WTC11 (cell line): ENCODE data around the gene OCRL. TPM values are rescaled to one million over a fixed set of nuclear protein-coding genes. Genes with fewer than 3 reads are reported as not detected.

Experiments
- ATAC-seq: fragments of 200-7000 bp; cut with Tn5 transposase; 2 replicates; pipeline ENCODE4 v1.10.0; 2021; ENCODE audit warnings: mild to moderate bottlenecking, moderate library complexity
- CTCF ChIA-PET: fragments of 300-600 bp; sonication (Branson Sonifier 250); formaldehyde crosslinking; loops from one replicate; lab custom pipeline; 2021; ENCODE audit warnings: antibody characterized with exemption; lab: Charles Lee
- POLR2A ChIA-PET: fragments of 350-600 bp; sonication (Branson Sonifier 250); formaldehyde crosslinking; loops from one replicate; lab custom pipeline; 2021; ENCODE audit warnings: antibody characterized with exemption; lab: Charles Lee
- DNase-seq: peaks from one replicate; pipeline ENCODE4 v3.0.0; 2021; ENCODE audit warnings: low spot score
- H3K27ac Mint-ChIP-seq: 2 replicates; pipeline ENCODE4 v1.8.0; 2021; ENCODE audit warnings: mixed read lengths
- H3K27me3 Mint-ChIP-seq: 2 replicates; pipeline ENCODE4 v1.8.0; 2021; ENCODE audit warnings: low read depth, mild to moderate bottlenecking, moderate library complexity, mixed read lengths
- H3K36me3 Mint-ChIP-seq: 2 replicates; pipeline ENCODE4 v1.8.0; 2021; ENCODE audit warnings: mixed read lengths
- H3K4me1 Mint-ChIP-seq: 2 replicates; pipeline ENCODE4 v1.8.0; 2022; ENCODE audit warnings: mixed read lengths
- H3K4me3 Mint-ChIP-seq: 2 replicates; pipeline ENCODE4 v1.8.0; 2021; ENCODE audit warnings: mild to moderate bottlenecking, moderate library complexity, mixed read lengths
- H3K9me3 Mint-ChIP-seq: 2 replicates; pipeline ENCODE4 v1.8.0; 2021; ENCODE audit warnings: mixed read lengths
- CREB1 ChIP-seq: sonication (generic); formaldehyde crosslinking; IDR thresholded peaks from 2 replicates; pipeline ENCODE4 v1.8.0; 2023; ENCODE audit warnings: mild to moderate bottlenecking, missing genetic modification reagents
- CREM ChIP-seq: sonication (generic); formaldehyde crosslinking; IDR thresholded peaks from 2 replicates; pipeline ENCODE4 v1.8.1; 2022; ENCODE audit warnings: mild to moderate bottlenecking, missing genetic modification reagents, moderate library complexity
- CTCF ChIP-seq: fragments of 200-600 bp; IDR thresholded peaks from 2 replicates; pipeline ENCODE4 v1.8.0; 2022; ENCODE audit warnings: antibody characterized with exemption
- ERG ChIP-seq: fragments of 250-450 bp; sonication (Bioruptor Pico); IDR thresholded peaks from 2 replicates; pipeline ENCODE4 v1.8.0; 2021; ENCODE audit warnings: mild to moderate bottlenecking
- ETV6 ChIP-seq: sonication (generic); formaldehyde crosslinking; IDR thresholded peaks from 2 replicates; pipeline ENCODE4 v1.8.1; 2022; ENCODE audit warnings: mild to moderate bottlenecking, missing genetic modification reagents
- IRF2 ChIP-seq: sonication (generic); formaldehyde crosslinking; IDR thresholded peaks from 2 replicates; pipeline ENCODE4 v1.8.0; 2022; ENCODE audit warnings: low read depth, missing genetic modification reagents, borderline replicate concordance
- JUN ChIP-seq: sonication (generic); formaldehyde crosslinking; IDR thresholded peaks from 2 replicates; pipeline ENCODE4 v1.8.0; 2023; ENCODE audit warnings: mild to moderate bottlenecking, missing genetic modification reagents
- NFATC4 ChIP-seq: fragments of 250-450 bp; sonication (Bioruptor Pico); IDR thresholded peaks from 2 replicates; pipeline ENCODE4 v1.9.0; 2021; ENCODE audit warnings: mild to moderate bottlenecking
- NFE2L1 ChIP-seq: sonication (generic); formaldehyde crosslinking; IDR thresholded peaks from 2 replicates; pipeline ENCODE4 v1.8.1; 2023; ENCODE audit warnings: missing genetic modification reagents
- STAT6 ChIP-seq: sonication (generic); formaldehyde crosslinking; conservative IDR thresholded peaks from 2 replicates; pipeline ENCODE4 v1.8.1; 2023; ENCODE audit warnings: mild to moderate bottlenecking, low read depth, missing genetic modification reagents, moderate library complexity
- USF1 ChIP-seq: sonication (generic); formaldehyde crosslinking; IDR thresholded peaks from 2 replicates; pipeline ENCODE4 v1.8.0; 2022; ENCODE audit warnings: mild to moderate bottlenecking, missing genetic modification reagents
- ZNF121 ChIP-seq: sonication (generic); formaldehyde crosslinking; IDR thresholded peaks from 2 replicates; pipeline ENCODE4 v1.8.0; 2023; ENCODE audit warnings: missing genetic modification reagents
- ZNF423 ChIP-seq: fragments of 250-450 bp; sonication (Bioruptor Pico); IDR thresholded peaks from 2 replicates; pipeline ENCODE4 v2.1.2; 2022; ENCODE audit warnings: mild to moderate bottlenecking, moderate library complexity
- ZNF425 ChIP-seq: fragments of 250-450 bp; sonication (Bioruptor Pico); conservative IDR thresholded peaks from 2 replicates; pipeline ENCODE4 v1.9.0; 2021; ENCODE audit warnings: mild to moderate bottlenecking
- total RNA-seq: library from RNA; stranded (reverse); gene quantifications from 3 replicates; pipeline ENCODE4 v1.2.3, GENCODE V29; 2021

OCRL gene
- total RNA-seq, 1 experiment from 2014 or later = 17.4 TPM

- no peak for TF ChIP-seq STAT6 (CRISPR knock-in tag)
Observed at GRCh38 chrX:129510331-129510730, 29.7 kb upstream of the OCRL start (continued).

GRCh38 chrX:129511689-129512088 is 28.4 kb upstream of the OCRL start:
- ATAC-seq = no peak
- ChIA-PET CTCF (no interaction called here), POLR2A (no interaction called here)
- TF ChIP-seq JUN (CRISPR knock-in tag) (no peak), CREM (CRISPR knock-in tag) (no peak), ETV6 (CRISPR knock-in tag) (no peak), ZNF121 (CRISPR knock-in tag) (no peak), IRF2 (CRISPR knock-in tag) (no peak), CTCF (no peak), USF1 (CRISPR knock-in tag) (no peak), ZNF425 (CRISPR knock-in tag) (no peak), ZNF423 (CRISPR knock-in tag) (no peak), NFE2L1 (no peak)
- Mint-ChIP-seq H3K27me3 (no peaks in the 10 kb centered on the region), H3K4me3 (no peak overlapping the region), H3K4me1 (peaks cover 6% of the 10 kb centered on the region; the same call in 1 of the 2 replicates), H3K9me3 (no peaks in the 10 kb centered on the region), H3K36me3 (peaks cover 48% of the 10 kb centered on the region), H3K27ac (no peak overlapping the region)
- DNase-seq = no peak

- TF ChIP-seq ERG (CRISPR knock-in tag) (no peak), CREB1 (CRISPR knock-in tag) (no peak), ZNF121 (CRISPR knock-in tag) (no peak), STAT6 (CRISPR knock-in tag) (no peak), NFATC4 (CRISPR knock-in tag) (no peak)
- DNase-seq (no peak), ATAC-seq (no peak)
- ChIA-PET POLR2A (no interaction called here), CTCF (no interaction called here)
- Mint-ChIP-seq H3K27me3 (no peaks in the 10 kb centered on the region), H3K9me3 (no peaks in the 10 kb centered on the region), H3K36me3 (peaks cover 40% of the 10 kb centered on the region), H3K4me3 (no peak overlapping the region), H3K27ac (no peak overlapping the region), H3K4me1 (peaks cover 6% of the 10 kb centered on the region; the same call in 1 of the 2 replicates)
Observed at GRCh38 chrX:129512409-129512808, 27.6 kb upstream of the OCRL start.
